GM23338 (cell line): ENCODE measurements around the gene MICAL1. TPM values are rescaled to one million over a fixed set of nuclear protein-coding genes. Genes with fewer than 3 reads are reported as not detected.

Source experiments
- ATAC-seq: fragments of 200-7000 bp; cut with Tn5 transposase; 3 replicates; pipeline ENCODE4 v1.9.1; 2020
- DNase-seq: peaks from one replicate; pipeline ENCODE4 v3.0.0-alpha.2; 2015; ENCODE audit warnings: low spot score
- H2AFZ ChIP-seq: fragments of 200-600 bp; sonication (generic); 2 replicates; pipeline ENCODE4 v1.8.0; 2016; ENCODE audit warnings: antibody characterized with exemption, mild to moderate bottlenecking, moderate library complexity
- H3F3A ChIP-seq: fragments of 200-600 bp; sonication (generic); replicated peaks from 2 replicates; pipeline ENCODE4 v1.8.0; 2017; ENCODE audit warnings: antibody characterized with exemption, mixed run types, low read depth
- H3K27ac ChIP-seq: fragments of 200-600 bp; sonication (generic); 2 replicates; pipeline ENCODE4 v1.6.1; 2016; ENCODE audit warnings: low read depth
- H3K27me3 ChIP-seq: fragments of 200-600 bp; sonication (generic); 2 replicates; pipeline ENCODE4 v1.8.0; 2016; ENCODE audit warnings: mild to moderate bottlenecking, mixed run types, moderate library complexity; ENCODE audit not compliant: insufficient read depth
- H3K36me3 ChIP-seq: fragments of 200-600 bp; sonication (generic); 2 replicates; pipeline ENCODE4 v1.8.0; 2016; ENCODE audit warnings: mild to moderate bottlenecking; ENCODE audit not compliant: insufficient read depth
- H3K4me1 ChIP-seq: fragments of 200-600 bp; sonication (generic); 2 replicates; pipeline ENCODE4 v1.8.0; 2016; ENCODE audit warnings: mild to moderate bottlenecking, moderate library complexity; ENCODE audit not compliant: insufficient read depth
- H3K4me2 ChIP-seq: fragments of 200-600 bp; sonication (generic); 2 replicates; pipeline ENCODE4 v1.7.1; 2017; ENCODE audit warnings: mixed run types
- H3K4me3 ChIP-seq: fragments of 200-600 bp; sonication (generic); 2 replicates; pipeline ENCODE4 v1.6.1; 2016; ENCODE audit warnings: mixed run types
- H3K79me2 ChIP-seq: fragments of 200-600 bp; sonication (generic); replicated peaks from 2 replicates; pipeline ENCODE4 v1.8.0; 2017; ENCODE audit warnings: mild to moderate bottlenecking; ENCODE audit not compliant: insufficient read depth
- H3K9me2 ChIP-seq: fragments of 200-600 bp; sonication (generic); 2 replicates; pipeline ENCODE4 v1.8.0; 2017; ENCODE audit not compliant: insufficient read depth
- H4K20me1 ChIP-seq: fragments of 200-600 bp; sonication (generic); replicated peaks from 2 replicates; pipeline ENCODE4 v1.8.0; 2017; ENCODE audit warnings: mild to moderate bottlenecking; ENCODE audit not compliant: insufficient read depth
- H3K27ac Mint-ChIP-seq: 2 replicates; pipeline ENCODE4 v1.8.0; 2020; ENCODE audit warnings: inconsistent platforms, mild to moderate bottlenecking, moderate library complexity, mixed read lengths
- H3K27me3 Mint-ChIP-seq: 3 replicates; pipeline ENCODE4 v1.8.0; 2022; ENCODE audit warnings: low read depth, mild to moderate bottlenecking, moderate library complexity, mixed read lengths, inconsistent platforms; ENCODE audit not compliant: insufficient read depth, poor library complexity
- H3K36me3 Mint-ChIP-seq: 3 replicates; pipeline ENCODE4 v1.8.0; 2021; ENCODE audit warnings: low read depth, mild to moderate bottlenecking, inconsistent platforms, moderate library complexity, mixed read lengths
- H3K4me1 Mint-ChIP-seq: 3 replicates; pipeline ENCODE4 v1.8.0; 2020; ENCODE audit warnings: mild to moderate bottlenecking, inconsistent platforms, mixed read lengths
- H3K4me3 Mint-ChIP-seq: 3 replicates; pipeline ENCODE4 v1.8.0; 2021; ENCODE audit warnings: moderate library complexity, mild to moderate bottlenecking, inconsistent platforms, mixed read lengths
- H3K9me3 Mint-ChIP-seq: 3 replicates; pipeline ENCODE4 v1.8.0; 2020; ENCODE audit warnings: moderate library complexity, mild to moderate bottlenecking, inconsistent platforms, mixed read lengths
- CTCF ChIP-seq, 2 experiments: fragments of 200-600 bp in 1 of 2; sonication (generic) in 1 of 2; conservative IDR thresholded peaks; 2 replicates each; pipeline versions ENCODE4 v1.5.1 to v1.6.1; 2016 to 2017; ENCODE audit warnings: antibody characterized with exemption in 2 of 2, low read depth in 2 of 2, mild to moderate bottlenecking in 2 of 2, moderate library complexity in 1 of 2
- ETS1 ChIP-seq: IDR thresholded peaks from 2 replicates; pipeline ENCODE4 v1.6.1; 2016; ENCODE audit warnings: antibody characterized with exemption
- EZH2 ChIP-seq: fragments of 200-600 bp; sonication (generic); IDR thresholded peaks from one replicate; pipeline ENCODE4 v1.8.0; 2017; ENCODE audit warnings: antibody characterized with exemption, mild to moderate bottlenecking, low read depth; ENCODE audit not compliant: unreplicated experiment
- JUNB ChIP-seq: IDR thresholded peaks from one replicate; pipeline ENCODE4 v1.6.1; 2016; ENCODE audit warnings: antibody characterized with exemption; ENCODE audit not compliant: unreplicated experiment
- NANOG ChIP-seq: IDR thresholded peaks from 2 replicates; pipeline ENCODE4 v1.6.1; 2016; ENCODE audit warnings: antibody characterized with exemption, borderline replicate concordance
- POLR2AphosphoS5 ChIP-seq: IDR thresholded peaks from 2 replicates; pipeline ENCODE4 v1.6.1; 2016; ENCODE audit warnings: antibody characterized with exemption, low read depth
- ZNF114 ChIP-seq: fragments of 250-450 bp; sonication (Bioruptor Pico); IDR thresholded peaks from 2 replicates; pipeline ENCODE4 v1.5.0; 2020; ENCODE audit warnings: mild to moderate bottlenecking, moderate library complexity
- ZNF331 ChIP-seq: fragments of 250-450 bp; sonication (Bioruptor Pico); IDR thresholded peaks from 2 replicates; pipeline ENCODE4 v1.5.0; 2020; ENCODE audit warnings: low read depth, mild to moderate bottlenecking, moderate library complexity
- ZNF462 ChIP-seq: fragments of 250-450 bp; sonication (Bioruptor Pico); IDR thresholded peaks from 2 replicates; pipeline ENCODE4 v1.5.0; 2020; ENCODE audit warnings: mild to moderate bottlenecking, moderate library complexity
- polyA plus RNA-seq: library from polyadenylated mRNA; unstranded; fragments of >200 nt; fragmentation: Nextera tagmentation; extraction: Ambion mirVana; gene quantifications from 2 replicates; pipeline ENCODE4 v1.2.1, GENCODE V29; 2016
- total RNA-seq: library from RNA; depleted of rRNA; stranded (reverse); fragments of >200 nt; shearing (Covaris generic); gene quantifications from 2 replicates; pipeline ENCODE4 v1.2.3, GENCODE V29; 2014

MICAL1 gene
- total and polyA plus RNA-seq, 2 experiments from 2014 or later = 27.8 to 77.8 TPM

- H3K27ac Mint-ChIP-seq = peak overlapping the region; percentile 75
- no peaks in the 10 kb centered on the region for H3K36me3 Mint-ChIP-seq
- H3K4me3 ChIP-seq = peak overlapping the region; percentile 23; the same call in 1 of the 2 replicates
- no peaks in the 10 kb centered on the region for H3K36me3 ChIP-seq
- peaks cover 48% of the 10 kb centered on the region for H3K4me1 Mint-ChIP-seq
- peak overlapping the region; percentile 92 for H2AFZ ChIP-seq
- H3K9me2 ChIP-seq = no peaks in the 10 kb centered on the region
- H3K27me3 ChIP-seq = no peaks in the 10 kb centered on the region
- no peaks in the 10 kb centered on the region for H3F3A ChIP-seq
- no peak overlapping the region for H3K4me3 Mint-ChIP-seq
- no peaks in the 10 kb centered on the region for H3K27me3 Mint-ChIP-seq
- H3K4me1 ChIP-seq = peaks cover 40% of the 10 kb centered on the region
- peak overlapping the region; percentile 58 for H3K4me2 ChIP-seq
- H4K20me1 ChIP-seq = no peaks in the 10 kb centered on the region
- H3K9me3 Mint-ChIP-seq = no peaks in the 10 kb centered on the region
- TF ChIP-seq JUNB = no peak
- TF ChIP-seq NANOG = no peak
- no peak for TF ChIP-seq CTCF (conservative IDR thresholded peaks at IDR 0.05; ENCODE audit: low read depth in 2 of 2)
- TF ChIP-seq POLR2AphosphoS5 = no peak
- no peak for TF ChIP-seq EZH2
- no peak for TF ChIP-seq ETS1
- no peak for TF ChIP-seq ZNF114 (CRISPR knock-in tag)
- TF ChIP-seq ZNF331 (CRISPR knock-in tag) = no peak
- no peaks in the 10 kb centered on the region for H3K79me2 ChIP-seq
- ATAC-seq (peak; percentile 89), DNase-seq (peak; percentile 40)
- H3K27ac ChIP-seq = no peak overlapping the region
Measured at GRCh38 chr6:109491207-109491938, 35.8 kb upstream of the MICAL1 start.

- ATAC-seq (peak; percentile 61), DNase-seq (peak; percentile 13)
- Histone ChIP-seq H3K4me1 (peaks cover 37% of the 10 kb centered on the region), H2AFZ (peak overlapping the region; percentile 92), H3K27ac (no peak overlapping the region), H3K36me3 (no peaks in the 10 kb centered on the region), H3F3A (no peaks in the 10 kb centered on the region), H3K27me3 (no peaks in the 10 kb centered on the region), H3K79me2 (no peaks in the 10 kb centered on the region), H3K4me2 (peak overlapping the region; percentile 58), H3K9me2 (no peaks in the 10 kb centered on the region), H4K20me1 (no peaks in the 10 kb centered on the region), H3K4me3 (no peak overlapping the region)
- no peaks in the 10 kb centered on the region for H3K36me3 Mint-ChIP-seq
- no peaks in the 10 kb centered on the region for H3K27me3 Mint-ChIP-seq
- H3K4me3 Mint-ChIP-seq = 0 out of 3 replicates have a peak overlapping the region, but pooled peaks have one; percentile 22
- H3K27ac Mint-ChIP-seq = peak overlapping the region; percentile 63; the same call in 1 of the 2 replicates
- H3K4me1 Mint-ChIP-seq = peaks cover 44% of the 10 kb centered on the region
- TF ChIP-seq CTCF (conservative IDR thresholded peaks at IDR 0.05; ENCODE audit: low read depth in 2 of 2) = no peak
- no peak for TF ChIP-seq ZNF331 (CRISPR knock-in tag)
- TF ChIP-seq NANOG = no peak
- no peak for TF ChIP-seq EZH2
- TF ChIP-seq ZNF114 (CRISPR knock-in tag) = no peak
- no peak for TF ChIP-seq ZNF462 (CRISPR knock-in tag)
- no peaks in the 10 kb centered on the region for H3K9me3 Mint-ChIP-seq
Measured at GRCh38 chr6:109490713-109491112, 35.1 kb upstream of the MICAL1 start.
